GM11168 (cell line): ENCODE data around the gene EMILIN1.

Source experiments
- in situ Hi-C: fragments of 300-500 bp; cut with MboI; formaldehyde crosslinking; loops from one replicate; pipeline ENCODE4 v1.12.0; 2022; ENCODE audit warnings: low sequenced_read_pairs; ENCODE audit not compliant: unreplicated experiment

The EMILIN1 gene

GRCh38 chr2:27078267-27079194 lies at the start of gene EMILIN1:
EMILIN1 (plus strand) TSS chr2:27078615; CDS start chr2:27079066, 451 bp downstream.
- in situ Hi-C loops: no loop called here

- in situ Hi-C loops: no loop called here
Measured at GRCh38 chr2:27029051-27029450, 49.4 kb upstream of the EMILIN1 start.

GRCh38 chr2:27032495-27033252 lies 45.7 kb upstream of the EMILIN1 start, which contains the start of gene TMEM214:
TMEM214 (plus strand) TSS chr2:27032965; CDS start chr2:27033016, 51 bp downstream.
- in situ Hi-C loops: no loop called here

DNA sequence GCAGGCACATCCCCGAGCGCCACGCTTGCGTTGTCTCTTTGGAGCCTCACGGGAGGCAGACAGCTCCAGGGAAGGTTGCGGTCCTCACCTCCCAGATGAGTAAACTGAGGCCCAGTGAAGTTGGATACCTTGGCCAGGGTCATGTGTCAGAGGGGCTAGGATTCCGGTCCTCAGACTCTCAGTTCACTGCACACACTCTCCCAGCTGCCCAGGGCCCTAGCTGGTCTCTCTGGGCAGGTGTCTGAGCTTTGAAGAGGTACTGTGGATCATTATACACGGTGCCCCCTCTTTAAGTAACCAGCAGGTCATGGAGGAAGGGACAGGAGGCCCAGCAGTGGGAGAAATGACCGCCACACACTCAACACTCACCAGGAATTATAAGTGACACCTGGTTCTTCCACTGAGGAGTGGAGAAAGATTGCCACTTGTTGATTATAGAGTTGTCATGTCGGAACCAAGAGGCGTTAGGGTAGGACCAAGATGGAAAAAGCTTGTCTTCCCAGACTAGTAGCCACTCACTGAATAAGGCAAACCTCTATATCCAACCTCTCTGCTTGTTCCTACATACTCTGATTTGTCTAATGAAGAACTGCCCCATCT lies 45.1 kb upstream of the EMILIN1 start:
- in situ Hi-C loops: no loop called here

DNA sequence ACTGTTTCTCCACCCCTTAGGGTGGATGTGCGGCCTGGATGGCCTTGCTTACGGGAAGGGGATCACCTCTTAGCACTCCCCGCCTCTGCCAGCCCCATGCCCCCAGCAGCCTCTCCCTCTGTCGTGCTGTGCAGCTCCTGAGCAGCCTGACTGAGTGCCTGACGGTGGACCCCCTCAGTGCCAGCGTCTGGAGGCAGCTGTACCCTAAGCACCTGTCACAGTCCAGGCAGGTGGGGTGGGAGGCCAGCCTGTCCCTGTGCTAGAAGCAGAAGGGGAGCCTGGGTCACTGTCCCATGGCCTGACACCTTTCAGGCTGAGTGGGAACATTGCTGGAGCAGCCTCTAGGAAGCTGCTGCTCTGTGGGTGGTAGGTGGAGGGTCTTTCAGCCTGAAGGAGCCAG lies 40.4 kb upstream of the EMILIN1 start:
- in situ Hi-C loops: no loop called here

DNA sequence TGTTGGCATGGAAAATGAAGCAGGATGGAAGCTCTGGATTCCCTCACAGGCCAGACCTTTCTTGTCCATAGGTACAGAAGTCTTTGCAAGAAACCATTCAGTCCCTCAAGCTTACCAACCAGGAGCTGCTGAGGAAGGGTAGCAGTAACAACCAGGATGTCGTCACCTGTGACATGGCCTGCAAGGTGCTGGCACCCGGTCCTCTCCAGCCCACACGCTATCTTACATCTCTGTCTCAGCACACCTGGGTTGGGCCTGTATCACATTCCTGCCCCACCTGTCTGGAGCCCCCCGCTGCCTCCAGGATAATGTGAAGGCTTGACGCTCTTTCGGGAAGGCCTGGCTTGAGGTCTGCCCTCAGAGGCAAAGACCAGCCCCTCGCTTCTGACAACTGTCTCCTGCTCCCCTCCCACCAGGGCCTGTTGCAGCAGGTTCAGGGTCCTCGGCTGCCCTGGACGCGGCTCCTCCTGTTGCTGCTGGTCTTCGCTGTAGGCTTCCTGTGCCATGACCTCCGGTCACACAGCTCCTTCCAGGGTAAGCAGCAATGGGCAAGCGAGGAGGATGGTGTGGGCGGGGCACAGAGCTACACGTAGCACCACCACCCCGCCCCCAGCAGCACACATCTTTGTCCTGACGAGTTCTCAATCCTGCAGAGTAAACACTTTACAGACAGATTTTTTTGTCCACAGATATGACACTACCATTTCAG lies 39.6 kb upstream of the EMILIN1 start:
- in situ Hi-C loops: no loop called here

- in situ Hi-C loops: no loop called here
Measured at GRCh38 chr2:27039426-27039825, 39.0 kb upstream of the EMILIN1 start.

DNA sequence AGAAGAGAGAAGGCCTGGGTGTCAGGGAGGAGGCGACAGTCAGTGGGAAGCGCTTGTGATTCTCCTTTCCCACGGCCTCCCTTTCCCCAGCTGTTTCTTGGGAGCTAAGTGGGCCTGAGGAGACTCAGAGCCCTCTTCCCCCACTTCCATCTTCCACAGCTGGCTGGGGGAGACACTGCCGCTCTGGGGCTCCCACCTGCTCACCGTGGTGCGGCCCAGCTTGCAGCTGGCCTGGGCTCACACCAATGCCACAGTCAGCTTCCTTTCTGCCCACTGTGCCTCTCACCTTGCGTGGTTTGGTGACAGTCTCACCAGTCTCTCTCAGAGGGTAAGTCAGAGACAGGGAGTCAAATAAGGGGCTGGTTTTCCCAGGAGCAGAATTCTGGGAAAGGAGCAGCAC lies 38.5 kb upstream of the EMILIN1 start:
- in situ Hi-C loops: no loop called here

GRCh38 chr2:27040282-27040681 lies 38.1 kb upstream of the EMILIN1 start:
- in situ Hi-C loops: no loop called here

GRCh38 chr2:27041752-27042151 lies 36.7 kb upstream of the EMILIN1 start:
- in situ Hi-C loops: no loop called here

DNA sequence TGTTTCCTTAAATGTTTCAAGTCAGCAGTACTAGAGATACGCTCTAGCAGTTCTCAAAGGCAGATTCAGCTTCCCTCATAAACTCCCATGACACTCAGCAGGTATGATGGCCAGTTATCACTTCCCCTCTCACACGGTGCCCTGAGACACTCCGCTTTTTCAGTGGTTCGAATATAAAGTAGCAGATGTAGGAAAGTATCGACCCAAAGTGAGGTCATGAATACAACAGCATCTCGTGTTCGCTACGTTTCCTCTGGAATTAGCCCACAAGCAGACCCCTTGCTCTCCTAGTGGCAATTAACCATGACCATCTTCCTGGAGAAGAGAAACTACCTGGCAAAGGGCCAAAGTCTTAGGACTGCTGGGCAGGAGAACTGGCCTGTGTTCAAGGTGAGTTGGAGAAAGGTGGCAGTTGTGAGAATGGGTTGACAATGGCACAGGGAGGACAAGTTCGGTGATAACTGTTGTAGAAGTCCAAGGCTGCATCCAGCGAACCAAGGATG lies 36.2 kb upstream of the EMILIN1 start:
- in situ Hi-C loops: no loop called here

DNA sequence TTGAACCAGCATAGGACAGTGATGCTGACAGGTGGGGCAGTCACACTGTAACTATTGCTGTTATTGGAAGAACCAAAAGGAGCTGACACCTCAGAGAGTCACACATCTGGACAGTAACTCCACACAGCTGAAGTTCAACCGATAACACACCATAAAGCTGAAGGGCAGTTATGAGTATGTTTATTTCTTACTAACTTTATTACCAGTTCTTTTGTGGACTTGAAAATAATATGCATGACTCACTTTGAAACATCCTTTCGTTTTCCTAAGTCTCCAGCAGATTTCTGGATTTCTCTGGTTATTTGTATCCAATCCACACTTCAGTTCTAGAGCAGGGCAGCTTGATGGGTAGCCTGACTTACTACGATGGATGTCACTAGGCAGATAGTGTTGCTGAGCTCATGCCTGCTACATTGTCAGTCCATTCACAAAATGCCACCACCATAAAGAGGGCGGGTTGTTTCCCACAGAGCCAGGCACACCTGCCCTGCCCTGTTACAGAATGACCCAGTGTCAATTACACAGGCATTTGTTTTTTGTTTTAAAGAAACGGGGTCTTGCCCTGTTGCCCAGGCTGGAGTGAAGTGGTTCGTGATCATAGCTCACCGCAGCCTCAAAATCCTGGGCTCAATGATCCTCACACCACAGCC lies 35.3 kb upstream of the EMILIN1 start:
- in situ Hi-C loops: no loop called here

DNA sequence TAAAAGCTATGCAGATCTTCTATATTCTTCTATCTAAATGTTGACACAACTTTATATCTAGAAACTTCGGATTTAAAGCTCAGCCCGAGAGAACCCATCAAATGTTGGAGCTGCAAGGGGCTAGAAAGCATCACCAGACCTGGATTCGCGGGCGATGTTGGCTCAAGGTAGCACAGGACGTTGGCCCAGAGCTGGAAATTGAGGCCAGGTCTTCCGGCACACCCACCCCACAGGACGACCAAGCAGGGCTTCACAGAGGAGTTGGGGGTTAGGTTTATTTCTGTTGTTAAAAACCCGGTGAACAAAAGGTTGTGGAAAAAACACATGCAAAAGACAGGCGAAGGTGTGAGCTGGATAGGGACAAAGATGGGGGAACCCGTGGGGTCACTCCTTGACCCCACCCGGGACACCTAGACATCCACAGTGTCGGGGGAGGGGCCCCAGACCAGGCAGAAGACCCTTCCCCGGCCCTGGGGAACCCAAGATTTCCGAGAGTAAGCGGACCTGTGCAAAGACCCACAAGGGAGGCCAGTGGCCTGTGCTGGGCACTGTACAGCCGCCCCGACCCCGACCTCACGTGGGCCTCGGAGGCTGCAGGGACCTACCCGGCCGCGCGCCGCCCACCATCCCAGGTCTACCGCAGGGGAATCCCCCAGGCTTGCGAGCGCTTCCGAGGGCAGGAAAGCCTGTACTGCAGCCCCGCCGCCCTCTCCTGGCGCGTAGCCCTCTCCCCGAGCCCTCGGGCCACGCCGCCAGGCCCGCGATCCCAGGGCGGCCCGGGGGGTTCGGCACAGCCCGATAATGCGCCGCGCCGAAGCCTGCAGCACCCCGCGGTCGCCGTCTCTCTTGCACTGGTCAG lies 28.8 kb upstream of the EMILIN1 start:
- in situ Hi-C loops: no loop called here

GRCh38 chr2:27050281-27050995 lies 28.0 kb upstream of the EMILIN1 start:
- in situ Hi-C loops: no loop called here

DNA sequence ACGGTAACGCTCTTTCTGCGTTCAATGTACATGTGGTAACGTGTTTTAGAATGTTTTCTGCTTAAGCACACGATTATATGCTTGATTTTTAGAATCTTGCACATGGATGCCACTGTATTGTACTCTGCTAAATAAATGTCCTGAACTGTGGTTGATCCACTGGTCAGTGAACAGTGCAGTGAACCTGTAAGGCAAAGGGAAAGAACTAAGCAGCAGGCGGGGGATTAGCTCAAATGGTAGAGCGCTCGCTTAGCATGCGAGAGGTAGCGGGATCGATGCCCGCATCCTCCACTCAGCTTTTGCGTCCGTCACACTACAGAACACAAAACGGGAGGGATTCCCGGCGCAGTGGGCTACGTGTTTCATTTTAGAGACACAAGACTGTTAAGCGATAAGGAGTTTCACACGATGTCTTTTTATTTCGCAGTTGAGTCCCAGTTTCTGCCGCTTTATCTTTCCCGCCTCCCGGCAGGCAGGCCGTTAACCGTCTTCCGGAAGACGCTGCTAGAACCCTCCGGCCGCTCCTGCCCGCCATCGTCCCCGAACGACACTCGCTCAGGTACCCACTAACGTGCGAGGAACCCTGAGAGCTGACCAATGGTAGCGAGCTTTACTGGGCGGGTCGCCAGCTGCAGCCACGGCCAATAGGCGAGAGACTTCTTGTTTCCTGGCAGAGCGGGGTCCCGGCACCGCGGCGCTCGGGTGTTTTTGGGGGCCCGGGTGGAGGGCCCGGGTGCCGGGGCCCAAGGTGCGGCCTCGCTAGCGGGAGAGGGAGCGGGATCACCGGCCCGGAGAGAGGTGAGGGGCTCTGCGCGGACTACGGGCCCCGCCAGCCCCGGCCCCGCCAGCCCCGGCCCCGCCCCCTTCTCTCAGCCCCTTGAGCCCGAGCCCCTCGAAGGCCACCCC lies 27.2 kb upstream of the EMILIN1 start, which contains the start of gene AGBL5:
Gene AGBL5, plus strand, starts transcription at position 673 of the 906 bp plus-strand sequence. CDS start 1,291 bp downstream, outside the sequence.
- in situ Hi-C loops: no loop called here

- in situ Hi-C loops: no loop called here
Measured at GRCh38 chr2:27051902-27052645, 26.3 kb upstream of the EMILIN1 start.
